Esophagus squamous epithelium (tissue), 4 donors: ENCODE measurements around the gene ZMIZ2.

ENCODE experiments used
- POLR2A ChIP-seq, 4 donors: fragments of 450-650 bp; IDR thresholded peaks; one replicate each; pipeline ENCODE4 v1.6.1; 2017; ENCODE audit warnings: antibody characterized with exemption in 4 of 4, mild to moderate bottlenecking in 4 of 4, moderate library complexity in 3 of 4
- TF ChIP-seq, protein P1 (sequence below), 6 experiments: fragments of 450-650 bp in 4 of 6; fragments of 200-600 bp in 2 of 6; sonication (generic) in 2 of 6; IDR thresholded peaks; one replicate each; pipeline ENCODE4 v1.5.1; 2016 to 2019; ENCODE audit warnings: antibody characterized with exemption in 6 of 6, mild to moderate bottlenecking in 4 of 6, moderate library complexity in 4 of 6

DNA sequence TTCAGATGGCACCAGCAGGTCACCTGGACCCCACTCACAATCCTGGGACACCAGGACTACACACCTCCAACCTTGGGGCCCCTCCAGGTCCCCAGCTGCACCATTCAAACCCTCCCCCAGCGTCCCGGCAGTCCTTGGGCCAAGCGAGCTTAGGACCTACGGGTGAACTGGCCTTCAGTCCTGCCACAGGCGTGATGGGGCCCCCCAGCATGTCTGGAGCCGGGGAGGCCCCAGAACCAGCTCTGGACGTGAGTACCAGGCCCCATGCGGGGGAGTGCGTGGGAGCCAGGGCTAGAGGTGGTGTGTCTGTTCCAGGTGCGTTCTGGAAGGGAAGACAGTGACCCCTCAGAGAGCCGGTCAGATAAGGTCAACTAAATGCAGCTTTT is 17.8 kb downstream of the ZMIZ2 start:
- TF ChIP-seq, protein P1, sequence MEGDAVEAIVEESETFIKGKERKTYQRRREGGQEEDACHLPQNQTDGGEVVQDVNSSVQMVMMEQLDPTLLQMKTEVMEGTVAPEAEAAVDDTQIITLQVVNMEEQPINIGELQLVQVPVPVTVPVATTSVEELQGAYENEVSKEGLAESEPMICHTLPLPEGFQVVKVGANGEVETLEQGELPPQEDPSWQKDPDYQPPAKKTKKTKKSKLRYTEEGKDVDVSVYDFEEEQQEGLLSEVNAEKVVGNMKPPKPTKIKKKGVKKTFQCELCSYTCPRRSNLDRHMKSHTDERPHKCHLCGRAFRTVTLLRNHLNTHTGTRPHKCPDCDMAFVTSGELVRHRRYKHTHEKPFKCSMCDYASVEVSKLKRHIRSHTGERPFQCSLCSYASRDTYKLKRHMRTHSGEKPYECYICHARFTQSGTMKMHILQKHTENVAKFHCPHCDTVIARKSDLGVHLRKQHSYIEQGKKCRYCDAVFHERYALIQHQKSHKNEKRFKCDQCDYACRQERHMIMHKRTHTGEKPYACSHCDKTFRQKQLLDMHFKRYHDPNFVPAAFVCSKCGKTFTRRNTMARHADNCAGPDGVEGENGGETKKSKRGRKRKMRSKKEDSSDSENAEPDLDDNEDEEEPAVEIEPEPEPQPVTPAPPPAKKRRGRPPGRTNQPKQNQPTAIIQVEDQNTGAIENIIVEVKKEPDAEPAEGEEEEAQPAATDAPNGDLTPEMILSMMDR (IDR thresholded peaks at IDR 0.05): no peak
- no peak for TF ChIP-seq POLR2A (IDR thresholded peaks at IDR 0.05)
